DOHH2 (cell line): ENCODE data around the gene THEMIS2.
A peak's percentile ranks its signal among the peaks of the same experiment; 100 is the strongest.

ENCODE experiments used
- CTCF ChIP-seq: fragments of 200-600 bp; sonication (generic); IDR thresholded peaks from one replicate; pipeline ENCODE4 v1.5.1; 2014; ENCODE audit warnings: antibody characterized with exemption, mild to moderate bottlenecking, low read depth, low read length; ENCODE audit not compliant: poor library complexity, severe bottlenecking
- EZH2phosphoT487 ChIP-seq: fragments of 200-600 bp; sonication (generic); IDR thresholded peaks from 2 replicates; pipeline ENCODE4 v1.6.1; 2017; ENCODE audit warnings: borderline replicate concordance, mild to moderate bottlenecking, antibody characterized with exemption, low read length, moderate library complexity, mixed read lengths

GRCh38 chr1:27858072-27858948 is 14.0 kb upstream of the THEMIS2 start:
- TF ChIP-seq CTCF (peak; percentile 97), EZH2phosphoT487 (no peak)
